K562 (cell line): ENCODE results near the gene KRTAP17-1. TPM values are rescaled to one million over a fixed set of nuclear protein-coding genes. Genes with fewer than 3 reads are reported as not detected.

Source experiments
- ATAC-seq: fragments of 200-7000 bp; cut with Tn5 transposase; 3 replicates; pipeline ENCODE4 v1.9.1; 2020; ENCODE audit warnings: moderate library complexity
- BruUV-seq: library from RNA; stranded (reverse); fragments of 400-500 nt; replicated peaks from 2 replicates; lab custom pipeline; 2021; lab: Mats Ljungman, UMichigan
- CTCF ChIA-PET: fragments of 300-600 bp; formaldehyde crosslinking; extraction: SDS; loops from one replicate; lab custom pipeline; 2021; ENCODE audit warnings: low intra/inter-chr PET ratio; lab: Yijun Ruan, JAX
- POLR2A ChIA-PET: fragments of 300-600, 350-650 bp; sonication (Branson Sonifier 250); formaldehyde crosslinking; extraction: SDS; loops from one replicate; lab custom pipeline; 2021; ENCODE audit warnings: antibody characterized with exemption, inconsistent platforms; lab: Yijun Ruan, JAX
- DNase-seq, 4 experiments: peaks; one replicate each; pipeline versions ENCODE4 v3.0.0 to v3.0.0-alpha.2; 2011 to 2018; ENCODE audit warnings: low spot score in 3 of 4, mixed read lengths in 3 of 4; ENCODE audit errors: extremely low read depth in 1 of 4
- FAIRE-seq: peaks from 2 replicates; lab custom pipeline; 2011; peaks lifted over from hg19 to GRCh38; lab: Jason Lieb, UNC
- H2AFZ ChIP-seq: 2 replicates; pipeline ENCODE4 v1.6.0; 2011; ENCODE audit warnings: low read depth, low read length, control low read depth, inconsistent platforms
- H3K27ac ChIP-seq: fragments of 200-600 bp; 3 replicates; pipeline ENCODE4 v1.8.0; 2011; ENCODE audit warnings: low read depth, mild to moderate bottlenecking, control low read depth, inconsistent platforms, low read length, moderate library complexity, mixed read lengths; ENCODE audit errors: extremely low read depth
- H3K27me3 ChIP-seq, 2 experiments: fragments of 300-600 bp in 1 of 2; 2 replicates in 1 of 2; 3 replicates in 1 of 2; pipeline versions ENCODE4 v1.6.0 to v1.8.0; 2011; ENCODE audit warnings: inconsistent platforms in 2 of 2, low read length in 2 of 2, mild to moderate bottlenecking in 1 of 2, mixed read lengths in 1 of 2, moderate library complexity in 1 of 2; ENCODE audit not compliant: control insufficient read depth in 2 of 2, insufficient read depth in 2 of 2
- H3K36me3 ChIP-seq: fragments of 300-600 bp; 3 replicates; pipeline ENCODE4 v1.8.0; 2011; ENCODE audit warnings: mild to moderate bottlenecking, low read length, inconsistent platforms; ENCODE audit not compliant: control insufficient read depth, insufficient read depth
- H3K4me1 ChIP-seq, 2 experiments: fragments of 200-600 bp in 1 of 2; replicated peaks in 1 of 2; 2 replicates in 1 of 2; 3 replicates in 1 of 2; pipeline versions ENCODE4 v1.5.1 to v1.8.0; 2011; ENCODE audit warnings: inconsistent platforms in 2 of 2, low read length in 2 of 2, mild to moderate bottlenecking in 1 of 2, mixed read lengths in 1 of 2, moderate library complexity in 1 of 2; ENCODE audit not compliant: control insufficient read depth in 2 of 2, insufficient read depth in 2 of 2
- H3K4me2 ChIP-seq: 2 replicates; pipeline ENCODE4 v1.6.1; 2011; ENCODE audit warnings: low read length, control low read depth, inconsistent platforms, mixed read lengths; ENCODE audit not compliant: insufficient read depth
- H3K4me3 ChIP-seq: fragments of 200-600 bp; sonication (generic), shearing (Covaris generic); 2 replicates; pipeline ENCODE4 v1.5.1; 2016; ENCODE audit warnings: control low read depth, inconsistent platforms
- H3K79me2 ChIP-seq: fragments of 200-600 bp; 3 replicates; pipeline ENCODE4 v1.8.0; 2011; ENCODE audit warnings: low read length, inconsistent platforms; ENCODE audit not compliant: control insufficient read depth, insufficient read depth
- H3K9ac ChIP-seq, 2 experiments: 2 replicates each; pipeline versions ENCODE4 v1.6.0 to v1.6.1; 2011; ENCODE audit warnings: low read depth in 2 of 2, low read length in 2 of 2, control low read depth in 1 of 2, inconsistent platforms in 1 of 2, mild to moderate bottlenecking in 1 of 2, mixed read lengths in 1 of 2; ENCODE audit not compliant: insufficient read depth in 1 of 2
- H3K9me1 ChIP-seq: one replicate; pipeline ENCODE4 v1.6.0; 2011; ENCODE audit warnings: inconsistent platforms, mild to moderate bottlenecking, low read length, moderate library complexity; ENCODE audit not compliant: control insufficient read depth, insufficient read depth
- H3K9me3 ChIP-seq: replicated peaks from 2 replicates; pipeline ENCODE4 v1.5.1; 2011; ENCODE audit warnings: low read depth, low read length, inconsistent platforms; ENCODE audit not compliant: control insufficient read depth, insufficient read depth
- H4K20me1 ChIP-seq: replicated peaks from 2 replicates; pipeline ENCODE4 v1.6.1; 2011; ENCODE audit warnings: low read length, inconsistent platforms, mixed read lengths; ENCODE audit not compliant: control insufficient read depth, insufficient read depth
- DDX20 ChIP-seq: fragments of 450-650 bp; IDR thresholded peaks from 2 replicates; pipeline ENCODE4 v1.6.1; 2016; ENCODE audit warnings: missing genetic modification characterization, low read depth, mild to moderate bottlenecking, missing compliant biosample characterization, moderate library complexity
- EGR1 ChIP-seq: fragments of 450-650 bp; conservative IDR thresholded peaks from 2 replicates; pipeline ENCODE4 v1.6.1; 2017; ENCODE audit warnings: mild to moderate bottlenecking
- HOXB6 ChIP-seq: fragments of 250-450 bp; sonication (Bioruptor Pico); IDR thresholded peaks from 2 replicates; pipeline ENCODE4 v1.5.1; 2022; ENCODE audit warnings: mild to moderate bottlenecking, borderline replicate concordance
- KDM1A ChIP-seq, 2 experiments: fragments of 450-650 bp; IDR thresholded peaks; 2 replicates each; pipeline ENCODE4 v1.6.1; 2016; ENCODE audit warnings: mild to moderate bottlenecking in 2 of 2
- MIER1 ChIP-seq: fragments of 450-650 bp; IDR thresholded peaks from 2 replicates; pipeline ENCODE4 v1.6.1; 2016; ENCODE audit warnings: antibody characterized with exemption, mild to moderate bottlenecking, low read depth
- NELFE ChIP-seq: IDR thresholded peaks from 2 replicates; pipeline ENCODE4 v1.6.1; 2011; ENCODE audit warnings: mild to moderate bottlenecking; ENCODE audit not compliant: insufficient read depth, insufficient read length
- NFIX ChIP-seq: fragments of 250-450 bp; sonication (Bioruptor Pico); IDR thresholded peaks from 2 replicates; pipeline ENCODE4 v1.4.0; 2020; ENCODE audit warnings: low read depth, mild to moderate bottlenecking, moderate library complexity
- NONO ChIP-seq, 2 experiments: fragments of 200-400 bp in 1 of 2; fragments of 450-650 bp in 1 of 2; formaldehyde crosslinking in 1 of 2; IDR thresholded peaks; 2 replicates each; pipeline ENCODE4 v1.6.1; 2017; ENCODE audit warnings: low read depth in 2 of 2, mild to moderate bottlenecking in 2 of 2, moderate library complexity in 2 of 2, low read length in 1 of 2
- PHF21A ChIP-seq: fragments of 450-650 bp; IDR thresholded peaks from 2 replicates; pipeline ENCODE4 v1.6.1; 2017; ENCODE audit warnings: low read depth, borderline replicate concordance
- SIX5 ChIP-seq, 2 experiments: IDR thresholded peaks; 2 replicates each; pipeline ENCODE4 v1.6.1; 2011; ENCODE audit warnings: low read length in 2 of 2, borderline replicate concordance in 1 of 2, low read depth in 1 of 2, mild to moderate bottlenecking in 1 of 2, moderate library complexity in 1 of 2; ENCODE audit not compliant: insufficient read depth in 1 of 2
- TCF7L2 ChIP-seq: fragments of 150-350 bp; IDR thresholded peaks from 2 replicates; pipeline ENCODE4 v1.6.1; 2016; ENCODE audit warnings: low read depth, mild to moderate bottlenecking, low read length, moderate library complexity
- TFE3 ChIP-seq: fragments of 450-650 bp; formaldehyde crosslinking; IDR thresholded peaks from 2 replicates; pipeline ENCODE4 v1.4.0; 2020; ENCODE audit warnings: mild to moderate bottlenecking, mixed read lengths
- ZBED1 ChIP-seq: IDR thresholded peaks from 2 replicates; pipeline ENCODE4 v1.6.1; 2014
- ZNF197 ChIP-seq: fragments of 200-800 bp; sonication (Bioruptor generic); IDR thresholded peaks from 2 replicates; pipeline ENCODE4 v1.6.1; 2016; ENCODE audit warnings: low read depth, missing genetic modification characterization, missing compliant biosample characterization
- WGBS: fragments of 100-300 bp; shearing (Covaris generic); methylation state at CpG from one replicate; pipeline ENCODE4 v1.1.6; 2016; ENCODE audit warnings: low coverage, mixed read lengths; ENCODE audit not compliant: insufficient coverage; ENCODE audit errors: missing lambda C conversion rate; 5-methylcytosine and 5-hydroxymethylcytosine counted together
- in situ Hi-C: fragments of 300-500 bp; cut with MboI; formaldehyde crosslinking; loops from 4 replicates; pipeline ENCODE4 v1.15.0; 2018; ENCODE audit warnings: inconsistent platforms, mixed read lengths
- intact Hi-C: fragments of 100-400 bp; cut with micrococcal nuclease; formaldehyde crosslinking; loops from 2 replicates; pipeline ENCODE4 v1.14.2; 2022
- polyA plus RNA-seq, 8 experiments: library from polyadenylated mRNA; depleted of rRNA in 4 of 8; stranded (reverse) in 5 of 8; unstranded in 3 of 8; fragments of >200 nt; fragmentation: Nextera tagmentation in 2 of 8; fragmentation: Illumina TruSeq in 1 of 8; extraction: Ambion mirVana in 2 of 8; extraction: Trizol in 1 of 8; gene quantifications; 2 replicates each; pipeline versions ENCODE4 v1.2.1 to v1.2.3, GENCODE V29; 2011 to 2014; ENCODE audit warnings: inconsistent platforms in 1 of 8, missing spikeins in 1 of 8
- total RNA-seq, 7 experiments: library from RNA; depleted of rRNA in 6 of 7; stranded (reverse); fragments of >200 nt in 6 of 7; fragmentation: Illumina TruSeq in 2 of 7; extraction: Trizol in 2 of 7; gene quantifications; 2 replicates each; pipeline versions ENCODE4 v1.2.1 to v1.2.3, GENCODE V29; 2011 to 2021; ENCODE audit warnings: low replicate concordance in 1 of 7

Gene KRTAP17-1
- total and polyA plus RNA-seq, 9 of the 15 experiments (the other 6 are each of a cell fraction or from before 2014, with no cell fraction given): not detected

- Histone ChIP-seq H2AFZ (no peak overlapping the region), H3K27me3 (peaks cover 5 to 6% of the 10 kb centered on the region in 2 experiments; a peak in 2 of 5 replicates), H3K4me1 (no peaks in the 10 kb centered on the region), H3K9ac (no peak overlapping the region), H3K9me3 (no peaks in the 10 kb centered on the region), H3K4me3 (no peak overlapping the region), H3K9me1 (no peaks in the 10 kb centered on the region), H3K27ac (no peak overlapping the region), H3K36me3 (no peaks in the 10 kb centered on the region), H3K4me2 (no peak overlapping the region), H4K20me1 (no peaks in the 10 kb centered on the region), H3K79me2 (no peaks in the 10 kb centered on the region)
- CTCF ChIA-PET: no interaction called here
- no peak for TF ChIP-seq KDM1A (IDR thresholded peaks at IDR 0.05)
- TF ChIP-seq SIX5 (IDR thresholded peaks at IDR 0.05; ENCODE audit: borderline replicate concordance in 1 of 2, insufficient read depth in 1 of 2, low read depth in 1 of 2, low read length in 2 of 2): no peak
- no peak for TF ChIP-seq TFE3 (CRISPR knock-in tag)
- TF ChIP-seq NFIX (CRISPR knock-in tag): no peak
- TF ChIP-seq MIER1: no peak
- TF ChIP-seq PHF21A: no peak
- TF ChIP-seq ZBED1: no peak
- TF ChIP-seq ZNF197: no peak
- TF ChIP-seq NONO (IDR thresholded peaks at IDR 0.05; ENCODE audit: low read depth in 2 of 2, low read length in 1 of 2): no peak
- no peak for TF ChIP-seq NELFE
- no peak for TF ChIP-seq HOXB6 (CRISPR knock-in tag)
- TF ChIP-seq TCF7L2: no peak
- TF ChIP-seq DDX20 (tag): no peak
- TF ChIP-seq EGR1: no peak
- 4% methylated on average over 2 of the region's 2 CpGs for WGBS
- no peak for DNase-seq
- no TSS peak for BruUV-seq
- intact Hi-C loops (no loop called here), in situ Hi-C loops (no loop called here)
- FAIRE-seq: no peak
- POLR2A ChIA-PET: no interaction called here
- ATAC-seq: no peak
Observed at GRCh38 chr17:41363881-41364280, 48.4 kb upstream of the KRTAP17-1 start.
